Measurements from ENCODE around the gene AKAP5. TPM values are rescaled to one million over a fixed set of nuclear protein-coding genes. Genes with fewer than 3 reads are reported as not detected.
A peak's percentile ranks its signal among the peaks of the same experiment; 100 is the strongest.

AKAP5 gene
- total and polyA plus RNA-seq, 9 of the 15 experiments (the other 6 are each of a cell fraction or from before 2014, with no cell fraction given) = 0.06 to 0.94 (median 0.34) TPM

DNA sequence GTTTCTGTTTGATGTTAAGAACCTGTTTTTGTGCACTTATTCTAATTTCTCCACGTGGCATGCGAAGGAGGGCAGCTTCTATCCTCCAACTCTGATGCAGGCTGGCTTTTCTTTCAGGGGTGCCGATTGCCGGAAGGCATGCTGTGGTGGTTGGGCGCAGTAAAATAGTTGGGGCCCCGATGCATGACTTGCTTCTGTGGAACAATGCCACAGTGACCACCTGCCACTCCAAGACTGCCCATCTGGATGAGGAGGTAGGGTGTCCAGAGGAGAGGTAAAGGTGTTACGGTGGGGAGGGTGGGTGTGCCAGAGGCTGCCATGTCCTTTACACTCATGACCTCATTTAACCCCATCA, 47.6 kb upstream of the AKAP5 start:
- TF ChIP-seq DACH1 (IDR thresholded peaks at IDR 0.05; ENCODE audit: partially characterized antibody) = no peak
- TF ChIP-seq ZNF232 (CRISPR knock-in tag; IDR thresholded peaks at IDR 0.05) = no peak
- no peak for TF ChIP-seq ZKSCAN3 (CRISPR knock-in tag; IDR thresholded peaks at IDR 0.05)
- no peak for TF ChIP-seq SREBF2 (CRISPR knock-in tag; IDR thresholded peaks at IDR 0.05)
- no peak for TF ChIP-seq ZNF354B (CRISPR knock-in tag; IDR thresholded peaks at IDR 0.05)
- TF ChIP-seq CBFB (CRISPR knock-in tag; IDR thresholded peaks at IDR 0.05) = no peak
- TF ChIP-seq, protein P1, sequence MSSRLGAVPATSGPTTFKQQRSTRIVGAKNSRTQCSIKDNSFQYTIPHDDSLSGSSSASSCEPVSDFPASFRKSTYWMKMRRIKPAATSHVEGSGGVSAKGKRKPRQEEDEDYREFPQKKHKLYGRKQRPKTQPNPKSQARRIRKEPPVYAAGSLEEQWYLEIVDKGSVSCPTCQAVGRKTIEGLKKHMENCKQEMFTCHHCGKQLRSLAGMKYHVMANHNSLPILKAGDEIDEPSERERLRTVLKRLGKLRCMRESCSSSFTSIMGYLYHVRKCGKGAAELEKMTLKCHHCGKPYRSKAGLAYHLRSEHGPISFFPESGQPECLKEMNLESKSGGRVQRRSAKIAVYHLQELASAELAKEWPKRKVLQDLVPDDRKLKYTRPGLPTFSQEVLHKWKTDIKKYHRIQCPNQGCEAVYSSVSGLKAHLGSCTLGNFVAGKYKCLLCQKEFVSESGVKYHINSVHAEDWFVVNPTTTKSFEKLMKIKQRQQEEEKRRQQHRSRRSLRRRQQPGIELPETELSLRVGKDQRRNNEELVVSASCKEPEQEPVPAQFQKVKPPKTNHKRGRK (tag; IDR thresholded peaks at IDR 0.05) = no peak
- TF ChIP-seq PHF20 (IDR thresholded peaks at IDR 0.05; ENCODE audit: partially characterized antibody) = no peak
- TF ChIP-seq GTF2A2 (tag; IDR thresholded peaks at IDR 0.05) = no peak
- TF ChIP-seq CREB1 (IDR thresholded peaks at IDR 0.05) = no peak
- TF ChIP-seq CREB1 (CRISPR knock-in tag; IDR thresholded peaks at IDR 0.05) = no peak
- no peak for TF ChIP-seq HDAC6 (IDR thresholded peaks at IDR 0.05; ENCODE audit: low read depth, low read length)
- TF ChIP-seq ZBTB1 (CRISPR knock-in tag; IDR thresholded peaks at IDR 0.05; ENCODE audit: borderline replicate concordance, low read depth) = no peak
- TF ChIP-seq RB1 (IDR thresholded peaks at IDR 0.05; ENCODE audit: low read depth) = no peak
- TF ChIP-seq, protein P2, sequence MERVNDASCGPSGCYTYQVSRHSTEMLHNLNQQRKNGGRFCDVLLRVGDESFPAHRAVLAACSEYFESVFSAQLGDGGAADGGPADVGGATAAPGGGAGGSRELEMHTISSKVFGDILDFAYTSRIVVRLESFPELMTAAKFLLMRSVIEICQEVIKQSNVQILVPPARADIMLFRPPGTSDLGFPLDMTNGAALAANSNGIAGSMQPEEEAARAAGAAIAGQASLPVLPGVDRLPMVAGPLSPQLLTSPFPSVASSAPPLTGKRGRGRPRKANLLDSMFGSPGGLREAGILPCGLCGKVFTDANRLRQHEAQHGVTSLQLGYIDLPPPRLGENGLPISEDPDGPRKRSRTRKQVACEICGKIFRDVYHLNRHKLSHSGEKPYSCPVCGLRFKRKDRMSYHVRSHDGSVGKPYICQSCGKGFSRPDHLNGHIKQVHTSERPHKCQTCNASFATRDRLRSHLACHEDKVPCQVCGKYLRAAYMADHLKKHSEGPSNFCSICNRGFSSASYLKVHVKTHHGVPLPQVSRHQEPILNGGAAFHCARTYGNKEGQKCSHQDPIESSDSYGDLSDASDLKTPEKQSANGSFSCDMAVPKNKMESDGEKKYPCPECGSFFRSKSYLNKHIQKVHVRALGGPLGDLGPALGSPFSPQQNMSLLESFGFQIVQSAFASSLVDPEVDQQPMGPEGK (CRISPR knock-in tag; IDR thresholded peaks at IDR 0.05; ENCODE audit: borderline replicate concordance) = no peak
- TF ChIP-seq KAT7 (CRISPR knock-in tag; IDR thresholded peaks at IDR 0.05; ENCODE audit: borderline replicate concordance) = no peak
- no peak for TF ChIP-seq ZC3H4 (CRISPR knock-in tag; IDR thresholded peaks at IDR 0.05; ENCODE audit: borderline replicate concordance)
- no peak overlapping the region for H3K27ac ChIP-seq (ENCODE audit: extremely low read depth, low read depth, low read length)
- H3K36me3 ChIP-seq (ENCODE audit: control insufficient read depth, insufficient read depth, low read length) = peaks cover 80% of the 10 kb centered on the region
- no peaks in the 10 kb centered on the region for H3K79me2 ChIP-seq (ENCODE audit: control insufficient read depth, insufficient read depth, low read length)
- CTCF ChIA-PET (ENCODE audit: low intra/inter-chr PET ratio) = no interaction called here
- no peak overlapping the region for H3K9ac ChIP-seq (ENCODE audit: insufficient read depth in 1 of 2, low read depth in 2 of 2, low read length in 2 of 2)
- H3K4me1 ChIP-seq (replicated peaks in 1 of 2; ENCODE audit: control insufficient read depth in 2 of 2, insufficient read depth in 2 of 2, low read length in 2 of 2) = no peaks in the 10 kb centered on the region; a peak in 1 of 5 replicates
- H3K27me3 ChIP-seq (ENCODE audit: control insufficient read depth in 2 of 2, insufficient read depth in 2 of 2, low read length in 2 of 2) = no peaks in the 10 kb centered on the region
- POLR2A ChIA-PET = interaction anchor here (1.8 kb wide), 1 partner anchor 17 kb away, joined by 4 read pairs; no protein-coding TSS in a partner anchor
- H3K4me3 ChIP-seq = no peak overlapping the region
- WGBS (ENCODE audit: insufficient coverage, low coverage, missing lambda C conversion rate) = 96% methylated on average over 7 of the region's 7 CpGs
- no peak for FAIRE-seq
- intact Hi-C loops (cut with micrococcal nuclease) = no loop called here
- no peak overlapping the region for H2AFZ ChIP-seq (ENCODE audit: low read depth, low read length)
- no peaks in the 10 kb centered on the region for H4K20me1 ChIP-seq (replicated peaks; ENCODE audit: control insufficient read depth, insufficient read depth, low read length)
- no peaks in the 10 kb centered on the region for H3K9me3 ChIP-seq (replicated peaks; ENCODE audit: control insufficient read depth, insufficient read depth, low read depth, low read length)
- in situ Hi-C loops (cut with MboI) = no loop called here
- no peak for DNase-seq (ENCODE audit: extremely low read depth in 1 of 4, low spot score in 3 of 4)
- TSS peak; percentile 15 for BruUV-seq (replicated peaks)
- no peak for ATAC-seq
- no peaks in the 10 kb centered on the region for H3K9me1 ChIP-seq (ENCODE audit: control insufficient read depth, insufficient read depth, low read length)
- H3K4me2 ChIP-seq (ENCODE audit: insufficient read depth, low read length) = no peak overlapping the region

Measured in K562 (cell line).